ENCODE data around the gene FBLN7.

Gene FBLN7

DNA sequence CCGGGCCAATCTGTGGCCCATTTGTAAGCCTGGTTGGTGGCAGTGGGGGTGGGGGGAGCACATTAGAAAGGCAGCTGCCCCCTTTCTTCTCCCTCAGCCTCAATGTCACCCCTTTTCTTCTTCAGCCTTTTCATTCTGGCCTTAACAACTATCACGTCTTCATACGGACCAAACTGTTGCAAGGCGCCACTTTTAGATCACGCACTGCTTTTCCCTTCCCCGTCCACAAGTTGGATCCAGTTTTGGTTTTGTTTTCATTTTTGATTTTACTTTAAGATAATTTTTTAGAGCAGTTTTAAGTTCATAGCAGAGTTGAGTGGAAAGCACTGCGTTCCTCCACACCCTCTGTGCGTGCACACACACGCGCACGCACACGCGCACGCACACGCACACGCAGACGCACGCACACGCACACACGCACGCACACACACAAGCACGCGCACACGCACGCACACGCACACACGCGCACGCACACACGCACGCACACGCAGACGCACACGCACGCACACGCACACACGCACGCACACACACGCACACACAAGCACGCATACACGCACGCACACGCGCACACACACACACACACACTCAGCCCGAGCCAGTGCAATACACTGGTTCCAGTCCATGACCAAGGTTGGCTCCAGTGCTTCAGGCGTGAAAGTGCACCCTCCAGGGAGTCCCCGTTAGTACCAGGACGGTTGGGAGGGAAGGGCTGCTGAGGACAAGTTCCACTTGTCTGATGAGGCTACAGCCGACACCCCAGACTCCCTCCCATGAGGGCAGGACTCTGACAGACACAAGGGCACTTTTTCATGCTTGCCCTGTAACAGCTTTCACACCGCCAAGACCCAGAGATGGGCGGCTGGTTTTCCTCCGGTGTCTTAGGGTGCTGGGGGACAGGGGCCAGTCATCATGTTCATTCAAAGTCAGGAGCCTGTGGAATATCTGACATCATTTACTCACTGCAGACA lies 22.4 kb downstream of the FBLN7 start:
- DNase-seq: no peak

DNA sequence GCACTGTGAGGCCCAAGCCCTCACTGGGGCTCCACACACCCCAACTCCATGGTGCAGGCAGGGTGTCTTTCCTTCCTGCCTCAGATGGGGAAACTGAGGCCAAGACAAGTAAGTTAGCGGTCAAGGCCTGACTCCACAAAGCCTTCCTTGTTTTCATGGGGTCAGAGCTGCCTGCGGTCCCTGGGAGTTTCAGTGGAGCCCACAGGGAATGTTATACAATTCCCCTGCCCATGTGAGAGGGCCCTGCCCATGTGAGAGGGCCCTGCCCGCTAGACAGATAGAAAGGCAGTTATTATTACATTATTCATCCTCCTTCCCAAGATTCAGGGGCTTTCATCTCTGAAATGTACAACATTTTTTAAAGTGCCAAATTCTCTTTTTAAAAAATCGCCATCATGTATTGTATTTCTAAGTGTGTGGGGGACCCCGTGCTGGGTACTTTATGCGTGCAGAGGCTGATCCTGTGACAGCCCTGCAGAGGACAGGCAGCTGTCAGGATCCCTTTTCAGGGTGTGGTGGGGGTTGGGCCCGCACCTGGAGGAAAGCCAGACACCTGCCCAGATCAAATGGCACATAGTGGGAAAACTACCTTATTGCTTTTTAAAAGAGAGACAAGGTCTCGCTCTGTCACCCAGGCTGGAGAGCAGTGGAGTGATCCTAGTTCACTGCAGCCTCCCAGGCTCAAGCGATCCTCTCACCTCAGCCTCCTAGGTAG lies 23.4 kb downstream of the FBLN7 start:
- peak; percentile 50 for DNase-seq

DNA sequence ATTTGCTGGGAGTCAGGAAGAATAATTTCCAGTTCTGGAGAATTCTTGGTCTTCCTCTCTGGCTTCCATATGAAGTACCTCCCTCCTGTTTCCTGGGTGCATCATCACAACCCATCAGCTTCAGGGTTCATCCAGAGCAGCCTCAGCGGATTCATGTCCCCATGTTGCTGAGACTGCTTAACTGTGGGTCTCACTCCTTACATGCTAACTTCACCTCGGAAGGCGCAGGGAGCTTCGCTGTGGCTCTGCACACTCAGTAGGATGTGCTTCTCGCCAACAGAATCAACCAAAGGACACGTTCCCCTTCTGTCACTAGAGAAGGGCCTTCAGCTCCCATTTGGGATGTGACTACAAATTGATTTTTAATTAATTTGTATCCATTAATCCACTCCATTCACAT lies 24.2 kb downstream of the FBLN7 start:
- DNase-seq: no peak

DNA sequence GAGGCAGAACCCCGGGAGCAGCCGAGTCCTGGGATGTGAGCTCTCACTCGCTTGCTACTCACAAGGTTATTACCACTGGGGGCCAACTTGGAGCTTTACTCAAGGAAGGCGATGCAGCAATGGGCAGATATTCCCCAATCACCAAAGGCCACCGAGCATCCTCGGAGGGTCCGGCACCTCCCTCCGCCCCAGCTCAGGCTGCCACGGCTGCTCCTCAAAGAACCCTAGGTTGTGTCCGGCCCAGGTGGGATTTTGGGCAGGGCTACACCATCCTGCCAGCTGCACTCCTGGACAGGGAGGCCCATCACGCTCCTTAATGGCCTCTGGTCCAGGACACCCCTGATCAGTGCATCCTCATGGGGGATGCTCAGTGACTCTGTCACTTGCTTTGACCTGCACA lies 24.8 kb downstream of the FBLN7 start:
- DNase-seq: no peak

DNA sequence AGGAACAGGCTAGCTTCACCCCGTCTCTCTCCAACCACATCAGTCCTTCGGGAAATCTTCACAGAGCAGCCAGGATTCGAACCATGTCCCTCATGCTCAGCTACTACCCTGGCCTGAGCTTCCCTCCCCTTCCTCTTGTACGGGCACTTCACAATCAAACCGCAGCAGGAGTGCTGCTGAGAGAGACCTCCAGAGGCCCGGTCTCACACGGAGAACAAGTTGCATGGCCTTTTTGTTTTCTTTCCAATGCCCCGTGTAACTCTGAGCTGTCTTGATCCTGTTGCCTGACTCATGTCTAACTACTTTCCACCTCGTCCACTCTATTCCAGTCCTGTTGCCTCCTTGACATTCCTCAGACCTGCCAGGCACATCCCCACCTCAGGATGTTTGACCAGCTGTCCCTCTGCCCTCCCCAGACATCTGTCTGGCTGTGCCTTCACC lies 25.4 kb downstream of the FBLN7 start:
- DNase-seq: no peak

DNA sequence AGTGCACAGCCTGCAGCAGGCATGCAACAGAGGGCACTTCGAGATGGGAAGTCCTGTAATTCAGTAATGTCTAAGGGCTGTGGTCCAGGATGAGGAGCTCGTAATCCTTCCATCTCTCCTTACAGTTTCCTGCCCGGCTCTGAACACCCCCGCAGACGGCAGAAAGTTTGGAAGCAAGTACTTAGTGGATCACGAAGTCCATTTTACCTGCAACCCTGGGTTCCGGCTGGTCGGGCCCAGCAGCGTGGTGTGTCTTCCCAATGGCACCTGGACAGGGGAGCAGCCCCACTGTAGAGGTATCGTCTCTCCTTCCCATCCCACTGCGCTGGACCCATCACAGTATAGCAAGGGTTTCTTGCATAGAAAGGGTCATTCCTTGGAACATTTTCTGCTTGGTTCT lies 26.7 kb downstream of the FBLN7 start:
- DNase-seq: no peak

DNA sequence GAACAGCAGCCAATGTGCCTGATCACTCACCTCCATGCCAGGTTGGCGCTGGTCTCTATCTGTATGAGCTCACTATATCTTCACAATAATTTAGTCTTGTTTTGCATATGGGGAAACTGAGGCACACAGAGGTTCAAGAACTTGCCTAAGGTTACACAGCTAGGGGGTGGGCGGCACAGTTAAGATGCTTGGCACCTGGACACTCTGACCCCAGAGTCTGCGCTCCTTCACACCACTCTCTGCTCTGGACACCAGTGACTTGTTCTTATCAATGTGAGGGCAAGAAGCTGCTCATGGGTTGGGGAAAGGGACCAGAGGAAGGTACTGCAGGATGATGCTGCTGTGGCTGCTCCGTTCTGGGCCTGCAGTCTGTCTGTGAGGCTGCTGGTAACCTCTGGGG lies 27.1 kb downstream of the FBLN7 start:
- DNase-seq: no peak

DNA sequence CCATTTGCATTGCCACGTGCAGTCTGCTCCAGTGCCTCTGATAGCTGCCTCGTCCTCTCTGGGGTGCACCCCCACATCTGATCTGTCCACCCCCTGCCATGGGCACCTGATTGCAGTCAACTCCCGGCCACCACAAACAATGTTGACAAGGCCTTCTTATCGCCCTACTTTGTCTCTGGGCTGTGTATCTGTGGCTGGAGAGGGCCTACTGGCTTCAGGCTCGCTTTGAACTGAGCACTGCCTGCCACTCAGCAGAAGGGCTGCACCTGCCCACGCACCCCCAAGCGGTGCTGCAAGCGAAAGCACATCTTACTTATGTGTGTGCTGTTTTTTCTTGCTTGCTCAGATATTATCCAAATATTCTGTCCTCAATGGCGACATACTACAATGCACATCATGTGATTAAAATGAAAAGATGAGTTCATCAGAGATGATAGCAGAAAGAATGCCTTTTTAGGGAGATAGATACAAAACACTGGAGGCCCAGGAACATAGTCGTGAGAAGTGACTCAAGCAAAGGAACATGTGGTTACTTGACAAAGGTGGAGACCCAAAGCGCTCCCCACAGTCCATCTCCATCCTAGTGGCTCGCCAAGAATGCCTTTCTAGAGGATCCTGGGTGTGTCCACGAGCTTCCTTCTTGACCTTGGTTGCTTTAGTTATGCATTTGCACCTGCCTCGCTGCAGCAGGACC lies 28.8 kb downstream of the FBLN7 start:
- no peak for DNase-seq

DNA sequence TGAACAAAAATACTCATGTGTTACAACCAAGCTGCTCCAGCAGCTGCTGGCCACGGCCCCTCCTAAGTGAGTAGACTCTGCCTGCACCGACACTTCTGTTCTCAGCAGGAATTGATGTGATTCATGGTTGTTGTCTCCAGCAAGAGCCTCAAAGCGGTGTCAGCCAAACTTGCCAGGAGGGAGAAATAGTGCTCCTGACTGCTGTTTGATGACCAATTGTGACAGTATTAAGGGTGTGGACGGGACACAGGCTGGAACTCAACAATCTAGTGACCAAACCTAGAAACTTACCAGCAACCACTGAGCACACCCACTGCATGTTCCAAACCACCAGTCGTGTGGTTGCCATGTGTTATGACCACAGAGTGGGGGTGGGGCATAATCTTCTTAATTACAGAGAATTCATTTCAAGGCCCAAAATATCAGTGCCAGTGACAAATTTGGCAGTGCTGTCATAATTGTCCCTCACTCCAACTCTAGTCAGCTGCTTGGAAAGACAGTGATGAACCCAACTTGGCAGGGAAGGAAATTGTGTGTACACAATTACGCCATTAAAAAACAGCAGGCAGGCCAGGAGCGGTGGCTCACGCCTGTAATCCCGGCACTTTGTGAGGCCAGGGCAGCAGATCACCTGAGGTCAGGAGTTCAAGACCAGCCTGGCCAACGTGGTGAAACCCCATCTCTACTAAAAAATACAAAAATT lies 30.4 kb downstream of the FBLN7 start:
- peak; percentile 88 for DNase-seq

DNA sequence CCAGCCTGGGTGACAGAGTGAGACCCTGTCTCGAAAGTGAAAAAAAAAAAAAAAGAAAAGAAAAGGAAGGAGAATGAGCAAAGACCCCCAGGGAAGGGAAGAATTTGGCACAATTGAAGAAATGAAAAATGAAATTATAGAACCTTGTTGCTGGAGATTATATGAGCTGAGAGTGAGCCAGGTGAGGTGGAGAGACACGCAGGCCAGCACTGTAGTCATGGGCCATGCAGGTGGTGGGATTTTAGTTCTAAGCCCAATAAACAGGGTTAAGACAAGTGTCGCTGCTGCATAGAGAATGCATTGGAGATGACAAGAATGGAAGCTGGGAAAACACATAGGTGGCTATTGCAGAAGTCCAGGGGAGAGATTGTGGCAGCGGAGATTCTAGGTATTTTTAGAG lies 32.3 kb downstream of the FBLN7 start:
- DNase-seq: no peak

DNA sequence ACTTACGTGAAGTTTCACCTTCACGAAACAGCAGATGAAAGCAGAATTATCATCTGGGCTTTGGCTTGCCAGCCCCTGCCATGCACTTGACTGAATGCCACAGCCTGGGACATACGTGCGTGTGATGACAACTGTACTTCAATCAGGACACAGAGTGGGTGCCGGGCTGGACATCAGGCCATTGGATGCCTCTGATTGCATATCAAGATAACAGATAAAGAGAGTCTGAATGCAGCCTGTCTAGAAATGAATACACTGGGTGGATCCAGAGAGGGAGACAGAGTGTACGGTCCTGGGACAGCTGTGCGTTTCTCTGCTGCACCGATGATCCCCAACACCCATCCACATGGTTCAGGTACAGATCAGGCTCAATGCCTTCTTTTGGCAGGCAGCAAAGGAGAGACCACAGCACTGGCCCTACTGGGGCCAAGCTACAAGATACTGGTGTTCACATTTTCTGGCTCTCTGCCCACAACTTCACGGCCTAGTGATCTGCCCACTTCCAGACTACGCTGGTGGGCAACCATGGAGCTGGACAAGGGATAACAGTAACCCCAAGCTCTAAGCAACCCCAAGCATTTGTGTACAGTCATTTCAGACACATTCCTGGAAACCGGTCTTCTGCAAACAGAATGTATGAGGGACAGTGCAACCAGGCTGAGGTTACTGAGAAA lies 35.6 kb downstream of the FBLN7 start:
- DNase-seq: no peak

DNA sequence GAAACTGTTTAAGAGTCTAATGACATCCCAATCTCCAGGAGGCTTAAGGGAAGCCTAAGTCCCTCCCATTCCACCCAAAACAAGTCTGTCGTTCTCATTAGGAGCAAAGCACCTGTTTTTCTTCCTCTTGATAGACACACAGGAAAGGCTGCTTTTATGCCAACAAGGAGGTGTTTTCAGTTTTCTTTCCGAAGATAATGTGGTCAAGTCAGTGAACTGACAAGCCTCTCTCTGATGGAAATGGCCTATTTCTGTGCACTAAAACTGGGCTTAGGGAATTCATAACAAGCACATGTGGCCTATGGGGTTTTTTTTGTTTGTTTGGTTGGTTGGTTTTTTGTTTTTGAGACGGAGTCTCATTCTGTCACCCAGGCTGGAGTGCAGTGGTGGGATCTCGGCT lies 36.2 kb downstream of the FBLN7 start:
- no peak for DNase-seq

DNA sequence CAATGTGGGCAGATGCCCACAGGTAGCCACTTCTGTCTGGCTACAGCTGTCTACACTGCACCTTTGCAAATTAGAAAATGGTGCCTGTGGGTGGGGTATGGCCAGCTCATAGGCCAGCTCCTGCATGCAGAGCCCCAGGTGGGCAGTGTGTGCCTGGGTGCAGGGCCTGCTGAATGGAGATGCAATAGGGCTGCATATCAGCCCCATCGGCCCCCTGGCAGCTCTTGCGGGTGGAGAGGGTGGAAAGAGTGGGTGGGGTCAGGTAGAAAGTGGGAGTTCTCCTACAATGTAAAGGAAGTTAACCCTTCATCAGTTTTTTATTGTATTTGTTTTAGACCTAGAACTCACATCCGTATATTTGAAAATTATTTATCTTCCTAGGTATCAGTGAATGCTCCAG lies 37.1 kb downstream of the FBLN7 start:
- DNase-seq: no peak

DNA sequence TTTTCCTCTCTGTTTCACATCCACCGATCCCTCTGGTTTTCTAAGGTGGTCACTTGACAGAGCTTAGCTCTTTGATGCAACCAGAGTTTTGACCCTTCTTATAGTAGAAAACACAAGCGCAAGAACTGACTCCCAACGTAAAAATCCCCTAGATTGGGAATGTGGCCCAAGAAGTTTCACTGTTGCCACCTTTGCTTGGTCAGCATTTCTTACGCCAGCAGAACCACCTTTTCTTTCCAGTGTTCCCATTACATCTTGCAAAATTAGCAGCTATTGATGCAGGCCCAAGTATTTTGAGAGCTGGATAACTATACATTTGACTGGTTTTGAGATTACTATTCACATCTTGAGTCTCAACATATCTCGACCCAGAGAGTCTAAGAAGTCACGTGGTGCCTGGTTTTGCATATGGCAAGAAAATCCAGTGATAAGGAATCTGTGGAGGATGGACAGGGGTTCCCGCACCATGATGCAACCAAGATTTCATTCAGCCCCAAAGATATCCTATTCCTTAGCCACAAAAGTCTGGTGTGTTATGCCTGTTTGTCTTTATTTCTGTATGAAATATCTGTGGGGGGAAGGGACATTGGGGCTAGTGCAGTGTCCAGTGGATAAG lies 37.9 kb downstream of the FBLN7 start:
- no peak for DNase-seq

DNA sequence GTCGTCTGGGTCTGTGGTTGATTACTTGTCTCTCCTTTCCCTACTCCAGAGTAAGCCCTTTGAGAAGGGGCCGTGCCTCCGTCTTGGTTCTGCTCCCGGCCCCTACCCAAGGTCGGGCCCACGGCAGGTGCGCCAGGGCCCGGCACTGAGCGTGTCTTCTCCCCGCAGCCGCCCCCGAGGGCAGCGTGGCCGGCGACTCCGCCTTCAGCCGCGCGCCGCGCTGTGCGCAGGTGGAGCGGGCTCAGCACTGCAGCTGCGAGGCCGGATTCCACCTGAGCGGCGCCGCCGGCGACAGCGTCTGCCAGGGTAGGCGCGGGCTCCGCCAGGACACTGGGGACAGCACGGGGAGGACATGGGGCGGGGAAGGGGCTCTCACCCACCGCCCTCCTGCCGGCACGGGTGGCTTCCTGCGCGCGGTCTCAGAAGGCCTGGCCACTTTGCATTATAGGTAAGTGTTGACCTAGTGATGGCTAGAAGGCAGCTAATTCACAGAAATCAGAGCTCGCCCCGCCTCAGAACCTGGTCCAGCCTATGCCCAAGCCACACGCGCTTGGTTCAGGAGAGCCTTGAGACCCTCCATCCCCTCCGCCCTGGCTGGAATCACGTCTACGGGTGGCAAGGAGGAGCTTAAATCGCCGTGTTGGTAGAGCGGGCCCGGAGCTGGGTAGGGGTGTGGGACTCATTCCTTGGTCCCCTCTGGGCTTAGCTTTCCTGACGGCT lies 43.5 kb downstream of the FBLN7 start:
- peak; percentile 83 for DNase-seq

DNA sequence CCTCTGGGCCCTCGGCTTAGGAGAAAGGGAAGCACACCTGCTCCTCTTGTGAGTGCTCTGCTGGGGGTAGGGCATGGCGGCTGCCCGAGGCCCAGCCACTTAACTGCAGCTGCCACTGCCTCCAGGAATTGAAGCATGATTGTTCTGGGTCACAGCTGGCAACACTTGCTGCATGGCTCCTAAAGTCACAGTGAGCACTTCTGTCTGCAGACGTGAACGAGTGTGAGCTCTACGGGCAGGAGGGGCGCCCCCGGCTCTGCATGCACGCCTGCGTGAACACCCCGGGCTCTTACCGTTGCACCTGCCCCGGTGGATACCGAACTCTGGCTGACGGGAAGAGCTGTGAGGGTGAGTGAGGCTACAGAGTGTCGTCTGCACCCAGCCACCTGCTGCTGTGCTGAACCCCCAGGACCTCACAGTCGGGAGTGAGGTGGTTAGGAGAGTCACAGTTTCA lies 44.4 kb downstream of the FBLN7 start:
- peak; percentile 80 for DNase-seq

DNA sequence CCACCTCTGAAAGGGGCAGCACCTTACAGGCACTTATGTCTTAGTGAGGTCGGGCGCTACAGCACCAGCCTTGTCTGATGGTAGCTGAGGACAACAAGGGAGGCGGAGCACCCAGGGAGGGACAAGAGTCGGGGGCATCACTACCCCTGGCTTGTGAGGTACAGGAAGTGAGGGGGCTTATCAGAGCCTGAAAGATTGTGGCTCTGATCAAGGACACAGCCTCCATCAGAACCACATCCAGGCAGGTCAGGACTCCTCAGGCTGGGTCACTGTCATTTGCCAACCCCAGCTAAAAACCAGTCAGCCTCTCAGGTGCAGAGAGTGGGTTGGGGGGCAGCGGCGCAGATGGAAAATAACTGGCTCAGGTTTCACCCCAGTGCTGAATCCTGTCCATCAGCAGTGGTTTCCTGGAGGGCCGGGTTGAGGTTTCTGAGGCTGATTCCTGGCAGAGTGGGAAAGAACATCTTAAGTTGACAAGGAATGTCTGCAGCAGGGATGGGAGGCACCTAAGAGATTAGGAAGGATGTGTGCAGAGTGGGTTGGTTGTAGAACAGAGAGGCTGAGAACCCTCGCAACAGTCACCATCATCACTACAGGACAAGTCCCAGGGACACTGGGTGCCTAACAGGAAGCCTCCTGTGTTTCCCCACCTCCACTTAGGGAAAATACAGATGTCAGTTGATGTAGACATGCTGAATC lies 45.3 kb downstream of the FBLN7 start:
- DNase-seq: no peak

DNA sequence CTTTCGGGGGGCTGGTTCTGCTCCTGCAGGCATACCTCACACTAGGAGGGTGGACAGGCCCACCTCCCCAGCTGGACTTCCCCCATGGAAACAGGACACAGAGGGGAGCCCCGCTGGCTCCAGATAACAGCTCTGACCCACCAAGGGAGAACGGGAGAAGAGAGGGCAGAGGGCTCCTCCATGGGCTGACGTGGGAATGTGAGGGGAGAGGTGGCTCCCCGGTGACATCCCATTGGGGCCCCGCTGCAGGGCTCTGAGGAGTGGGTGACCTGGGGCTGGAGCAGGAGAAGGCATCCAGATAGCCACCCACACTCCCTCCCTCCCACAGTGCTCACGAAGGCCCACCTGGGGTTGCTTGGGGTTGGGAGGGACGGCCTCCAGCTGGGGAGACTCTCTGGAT lies 45.9 kb downstream of the FBLN7 start:
- DNase-seq: no peak

DNA sequence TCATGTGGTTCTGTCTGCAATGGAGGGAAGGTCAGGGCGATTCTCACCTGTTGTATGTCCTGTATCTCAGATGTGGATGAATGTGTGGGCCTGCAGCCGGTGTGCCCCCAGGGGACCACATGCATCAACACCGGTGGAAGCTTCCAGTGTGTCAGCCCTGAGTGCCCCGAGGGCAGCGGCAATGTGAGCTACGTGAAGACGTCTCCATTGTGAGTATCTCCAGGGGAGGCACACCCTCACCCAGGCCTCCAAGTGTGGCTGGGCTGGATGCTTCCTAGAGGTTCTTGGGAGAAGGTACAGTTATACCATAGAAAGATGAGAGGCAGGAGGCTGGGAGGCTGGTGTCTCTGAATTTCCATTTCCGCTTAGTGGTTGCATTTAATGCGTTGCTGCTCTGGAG lies 46.9 kb downstream of the FBLN7 start:
- no peak for DNase-seq

DNA sequence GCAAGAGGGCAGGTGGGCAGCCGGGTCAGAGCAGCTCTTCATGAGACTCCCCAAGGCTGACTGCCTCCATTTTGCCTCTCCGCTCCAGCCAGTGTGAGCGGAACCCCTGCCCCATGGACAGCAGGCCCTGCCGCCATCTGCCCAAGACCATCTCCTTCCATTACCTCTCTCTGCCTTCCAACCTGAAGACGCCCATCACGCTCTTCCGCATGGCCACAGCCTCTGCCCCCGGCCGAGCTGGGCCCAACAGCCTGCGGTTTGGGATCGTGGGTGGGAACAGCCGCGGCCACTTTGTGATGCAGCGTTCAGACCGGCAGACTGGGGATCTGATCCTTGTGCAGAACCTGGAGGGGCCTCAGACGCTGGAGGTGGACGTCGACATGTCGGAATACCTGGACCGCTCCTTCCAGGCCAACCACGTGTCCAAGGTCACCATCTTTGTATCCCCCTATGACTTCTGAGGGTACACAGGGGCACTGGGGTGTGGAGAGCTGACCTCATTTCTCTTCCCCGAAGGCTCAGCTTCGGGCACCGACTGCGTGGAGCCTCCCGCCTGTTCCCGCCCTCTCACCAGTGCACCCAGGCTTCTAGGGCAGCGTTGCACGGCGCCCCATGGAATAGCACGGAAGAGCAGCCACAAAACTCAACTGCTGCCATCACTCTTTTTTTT lies 49.0 kb downstream of the FBLN7 start:
- no peak for DNase-seq
